Activated CD4-positive, alpha-beta T cell treated with anti-CD3 and anti-CD28 coated beads for 36 hours (primary cell): ENCODE data around the gene STOML3. TPM values are rescaled to one million over a fixed set of nuclear protein-coding genes. Genes with fewer than 3 reads are reported as not detected.
A peak's percentile ranks its signal among the peaks of the same experiment; 100 is the strongest.

Experiments used
- ATAC-seq: fragments of 200-7000 bp; cut with Tn5 transposase; one replicate; pipeline ENCODE4 v1.10.0; 2021; ENCODE audit warnings: mild to moderate bottlenecking, moderate library complexity
- CTCF ChIA-PET: fragments of 350-600 bp; sonication (Branson Sonifier 250); formaldehyde crosslinking; loops from one replicate; lab custom pipeline; 2021; ENCODE audit warnings: antibody characterized with exemption; lab: Charles Lee
- POLR2A ChIA-PET: fragments of 350-600 bp; sonication (Branson Sonifier 250); formaldehyde crosslinking; loops from one replicate; lab custom pipeline; 2021; ENCODE audit warnings: antibody characterized with exemption, inconsistent platforms; lab: Charles Lee
- DNase-seq: peaks from one replicate; pipeline ENCODE4 v3.0.0-alpha.2; 2020
- H3K27ac Mint-ChIP-seq: one replicate; pipeline ENCODE4 v1.8.0; 2021; ENCODE audit warnings: mixed read lengths
- H3K27me3 Mint-ChIP-seq: one replicate; pipeline ENCODE4 v1.8.0; 2021; ENCODE audit warnings: mixed read lengths
- H3K36me3 Mint-ChIP-seq: one replicate; pipeline ENCODE4 v1.8.0; 2021; ENCODE audit warnings: low read depth, mixed read lengths
- H3K4me1 Mint-ChIP-seq: one replicate; pipeline ENCODE4 v1.8.0; 2021; ENCODE audit warnings: mixed read lengths
- H3K4me3 Mint-ChIP-seq: one replicate; pipeline ENCODE4 v1.8.0; 2021; ENCODE audit warnings: mild to moderate bottlenecking, moderate library complexity, mixed read lengths
- H3K9me3 Mint-ChIP-seq: one replicate; pipeline ENCODE4 v1.8.0; 2021; ENCODE audit warnings: low read depth, mixed read lengths
- intact Hi-C, 2 experiments: fragments of 100-400 bp; cut with DNase I in 1 of 2; cut with micrococcal nuclease in 1 of 2; formaldehyde crosslinking; loops; one replicate each; pipeline versions ENCODE4 v1.14.2 to v1.15.1; 2022 to 2024; cut with DNase I, micrococcal nuclease
- total RNA-seq, 2 experiments: library from RNA; stranded (reverse); gene quantifications; one replicate each; pipeline ENCODE4 v1.2.3, GENCODE V29; 2021

STOML3 gene
- total RNA-seq, 2 experiments from 2014 or later, result not detected

DNA sequence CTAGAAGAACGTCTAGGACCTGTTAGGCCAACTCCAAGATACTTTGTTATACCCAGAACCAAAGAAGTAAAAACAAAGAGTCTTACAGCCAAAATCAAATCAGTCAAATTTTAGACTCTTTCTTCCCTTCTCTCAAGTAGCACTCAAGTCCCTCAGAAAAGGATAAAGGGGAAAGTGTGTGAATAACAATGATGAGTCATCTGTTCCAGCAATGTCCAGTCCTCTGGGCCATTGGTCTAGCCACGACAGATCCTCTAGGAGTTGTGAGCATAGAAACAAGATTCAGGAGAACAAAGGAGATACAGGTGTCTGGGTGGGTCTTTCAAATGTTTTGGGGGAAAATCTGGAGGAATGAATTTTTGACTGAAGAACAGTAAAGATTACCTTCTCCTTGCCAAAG is 36.3 kb downstream of the STOML3 start:
- H3K27me3 Mint-ChIP-seq, result peaks cover 8% of the 10 kb centered on the region
- ChIA-PET POLR2A (no interaction called here), CTCF (no interaction called here)
- ATAC-seq (no peak), DNase-seq (no peak)
- intact Hi-C loops, result no loop called here
- H3K36me3 Mint-ChIP-seq, result no peaks in the 10 kb centered on the region
- H3K4me1 Mint-ChIP-seq, result peaks cover 6% of the 10 kb centered on the region
- no peak overlapping the region for H3K27ac Mint-ChIP-seq
- no peaks in the 10 kb centered on the region for H3K9me3 Mint-ChIP-seq
- H3K4me3 Mint-ChIP-seq, result no peak overlapping the region

DNA sequence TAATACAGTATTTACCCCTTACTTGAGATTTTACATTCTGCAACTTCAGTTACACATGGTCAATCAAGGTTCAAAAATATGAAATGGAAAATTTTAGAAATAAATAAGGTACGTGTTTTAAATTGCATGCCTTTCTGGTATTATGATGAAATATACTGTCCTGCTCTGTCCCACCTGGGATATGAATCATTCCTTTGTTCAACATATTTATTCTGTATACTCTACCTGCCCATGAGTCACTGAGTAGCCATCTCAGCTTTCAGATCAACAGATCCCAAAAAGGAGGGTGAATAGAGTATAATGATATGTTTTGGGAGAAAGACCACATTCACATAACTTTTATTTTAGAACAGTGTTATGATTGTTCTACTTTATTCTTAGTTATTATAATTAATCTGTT is 37.8 kb downstream of the STOML3 start:
- no peak overlapping the region for H3K27ac Mint-ChIP-seq
- intact Hi-C loops, result no loop called here
- H3K36me3 Mint-ChIP-seq, result no peaks in the 10 kb centered on the region
- H3K27me3 Mint-ChIP-seq, result peaks cover 9% of the 10 kb centered on the region
- no peak overlapping the region for H3K4me3 Mint-ChIP-seq
- DNase-seq (no peak), ATAC-seq (no peak)
- H3K4me1 Mint-ChIP-seq, result peaks cover 6% of the 10 kb centered on the region
- no peaks in the 10 kb centered on the region for H3K9me3 Mint-ChIP-seq
- ChIA-PET POLR2A (no interaction called here), CTCF (no interaction called here)

DNA sequence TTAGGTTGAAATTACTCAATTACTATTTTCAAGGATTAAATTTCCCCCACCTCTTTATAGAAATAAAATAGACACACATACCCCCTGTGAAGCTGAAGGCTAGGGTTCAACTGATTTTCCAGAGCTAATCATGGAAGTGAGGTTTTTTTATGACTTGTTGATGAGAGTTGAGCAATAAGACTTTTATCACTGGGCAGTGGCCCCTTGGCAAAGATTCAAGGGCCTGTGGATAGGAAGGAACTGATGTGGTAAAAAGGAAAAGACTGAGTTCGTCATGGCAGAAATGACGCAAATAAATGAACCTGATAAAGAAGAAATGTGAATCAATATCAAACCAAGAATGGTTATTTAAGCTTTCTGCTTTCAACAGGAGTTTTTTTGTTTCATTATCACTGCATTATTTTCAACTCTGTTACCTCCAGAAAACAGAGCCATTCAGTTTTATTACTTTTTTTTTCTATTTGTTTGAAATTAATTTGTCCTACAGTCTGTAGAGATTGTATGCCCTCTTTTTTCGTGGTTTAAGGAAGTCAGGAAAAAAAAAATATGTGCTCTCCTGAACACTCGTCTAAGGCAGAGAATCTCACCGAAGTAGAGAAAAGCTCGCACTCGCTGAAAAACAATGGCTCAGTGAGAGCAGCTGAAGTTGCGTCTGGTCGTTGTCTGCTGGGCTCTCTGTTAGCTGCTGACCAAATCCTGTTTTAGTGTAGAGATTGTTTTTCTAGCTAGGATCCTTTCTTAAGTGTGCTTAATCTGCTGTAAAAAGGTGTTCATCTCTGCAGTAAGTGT is 38.9 kb downstream of the STOML3 start:
- Mint-ChIP-seq H3K9me3 (no peaks in the 10 kb centered on the region), H3K27ac (peak overlapping the region; percentile 5), H3K36me3 (no peaks in the 10 kb centered on the region), H3K4me3 (no peak overlapping the region), H3K27me3 (peaks cover 12% of the 10 kb centered on the region), H3K4me1 (peaks cover 6% of the 10 kb centered on the region)
- POLR2A ChIA-PET, result interaction anchor here (0.7 kb wide), 1 partner anchor 265 kb away, joined by 3 read pairs; no protein-coding TSS in a partner anchor
- ATAC-seq (no peak), DNase-seq (peak; percentile 42)
- intact Hi-C loops, result no loop called here
- CTCF ChIA-PET, result no interaction called here

DNA sequence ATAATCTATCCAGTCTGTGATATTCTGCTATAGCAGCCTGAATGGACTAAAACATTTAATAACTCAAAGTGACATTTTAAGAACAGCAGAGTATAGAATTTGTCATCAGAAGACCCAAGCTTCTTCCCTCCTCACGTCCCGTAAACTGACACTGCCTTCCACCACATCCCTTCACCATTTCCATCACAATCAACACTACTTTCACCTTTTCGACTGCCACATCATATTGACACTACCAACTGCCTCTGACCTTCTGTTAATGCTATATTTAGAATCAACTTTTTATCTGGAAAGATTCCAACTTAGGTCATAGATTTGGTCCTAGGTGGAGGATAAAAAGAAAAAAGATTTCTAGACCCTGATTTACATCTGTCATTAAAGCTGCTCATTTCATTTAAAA is 39.6 kb downstream of the STOML3 start:
- ChIA-PET CTCF (no interaction called here), POLR2A (no interaction called here)
- H3K9me3 Mint-ChIP-seq, result no peaks in the 10 kb centered on the region
- H3K27me3 Mint-ChIP-seq, result peaks cover 16% of the 10 kb centered on the region
- DNase-seq, result no peak
- H3K4me3 Mint-ChIP-seq, result no peak overlapping the region
- peak; percentile 84 for ATAC-seq
- intact Hi-C loops, result no loop called here
- no peaks in the 10 kb centered on the region for H3K36me3 Mint-ChIP-seq
- H3K27ac Mint-ChIP-seq, result no peak overlapping the region
- H3K4me1 Mint-ChIP-seq, result peaks cover 6% of the 10 kb centered on the region

DNA sequence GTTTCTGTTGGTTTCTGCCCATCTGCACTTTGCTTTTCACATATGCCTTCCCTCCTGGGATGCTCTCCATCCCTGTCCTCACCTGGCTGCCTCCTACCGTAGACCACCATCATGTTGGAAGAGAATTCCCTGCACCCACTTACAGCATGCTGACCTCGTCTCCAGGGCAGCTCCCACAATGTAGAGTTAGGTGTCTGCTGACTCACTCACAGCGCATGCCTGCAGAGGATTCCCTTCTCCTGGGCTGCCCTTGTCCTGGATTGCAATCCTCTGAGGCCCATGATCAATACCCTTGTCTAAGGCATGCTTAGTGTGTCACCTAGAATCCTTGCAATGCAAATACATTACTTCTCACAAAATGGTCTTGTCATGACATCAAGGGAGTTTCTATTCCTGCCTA is 43.6 kb downstream of the STOML3 start:
- DNase-seq (no peak), ATAC-seq (no peak)
- CTCF ChIA-PET, result no interaction called here
- Mint-ChIP-seq H3K4me3 (no peak overlapping the region), H3K27ac (no peak overlapping the region), H3K9me3 (no peaks in the 10 kb centered on the region), H3K36me3 (no peaks in the 10 kb centered on the region), H3K4me1 (peaks cover 6% of the 10 kb centered on the region), H3K27me3 (peaks cover 9% of the 10 kb centered on the region)
- intact Hi-C loops, result no loop called here
- POLR2A ChIA-PET, result no interaction called here

DNA sequence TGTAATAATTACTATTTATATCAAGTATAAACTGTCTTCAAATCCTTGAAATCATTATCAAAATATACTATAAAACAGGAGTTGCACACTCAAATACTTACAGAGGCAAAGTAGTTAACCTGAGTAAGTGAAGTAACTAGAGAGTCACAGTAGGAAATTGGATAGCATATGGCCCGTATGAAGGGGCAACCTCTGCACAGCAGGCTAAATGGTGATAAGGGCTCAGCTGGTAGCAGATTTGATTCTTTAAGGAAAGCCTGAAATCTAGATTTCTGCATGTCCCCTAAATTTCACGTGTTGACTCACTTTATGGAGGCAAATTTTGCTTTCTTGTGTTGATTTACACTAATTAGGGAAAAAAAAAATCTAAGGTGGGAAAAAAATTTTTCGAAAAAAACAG is 46.4 kb downstream of the STOML3 start:
- ATAC-seq (no peak), DNase-seq (no peak)
- Mint-ChIP-seq H3K27me3 (peaks cover 11% of the 10 kb centered on the region), H3K4me3 (no peak overlapping the region), H3K36me3 (no peaks in the 10 kb centered on the region), H3K27ac (no peak overlapping the region), H3K4me1 (peaks cover 2% of the 10 kb centered on the region), H3K9me3 (no peaks in the 10 kb centered on the region)
- POLR2A ChIA-PET, result no interaction called here
- intact Hi-C loops, result no loop called here
- CTCF ChIA-PET, result no interaction called here

DNA sequence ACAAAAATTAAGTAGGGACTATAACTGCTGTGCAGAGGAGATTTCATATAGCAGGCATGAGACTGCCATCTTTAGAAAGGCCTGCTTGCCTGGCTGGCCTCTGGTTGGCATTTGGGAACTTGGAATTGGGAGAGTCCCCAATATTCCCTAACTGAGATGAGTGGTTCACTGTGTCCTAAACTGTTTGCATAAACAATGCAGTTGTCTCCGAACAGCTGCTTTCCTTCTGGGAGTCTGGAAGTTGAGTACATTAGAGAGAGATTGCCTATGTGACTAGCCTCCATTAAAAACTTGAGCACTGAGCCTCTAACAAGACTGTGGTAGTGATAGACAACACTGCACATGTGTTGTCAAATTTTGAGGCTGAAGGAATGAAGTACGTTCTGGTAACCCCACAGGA is 47.4 kb downstream of the STOML3 start:
- Mint-ChIP-seq H3K27me3 (peaks cover 11% of the 10 kb centered on the region), H3K27ac (no peak overlapping the region), H3K36me3 (no peaks in the 10 kb centered on the region), H3K9me3 (no peaks in the 10 kb centered on the region), H3K4me1 (peaks cover 2% of the 10 kb centered on the region), H3K4me3 (no peak overlapping the region)
- no peak for DNase-seq
- CTCF ChIA-PET, result no interaction called here
- no peak for ATAC-seq
- POLR2A ChIA-PET, result no interaction called here
- intact Hi-C loops, result no loop called here

DNA sequence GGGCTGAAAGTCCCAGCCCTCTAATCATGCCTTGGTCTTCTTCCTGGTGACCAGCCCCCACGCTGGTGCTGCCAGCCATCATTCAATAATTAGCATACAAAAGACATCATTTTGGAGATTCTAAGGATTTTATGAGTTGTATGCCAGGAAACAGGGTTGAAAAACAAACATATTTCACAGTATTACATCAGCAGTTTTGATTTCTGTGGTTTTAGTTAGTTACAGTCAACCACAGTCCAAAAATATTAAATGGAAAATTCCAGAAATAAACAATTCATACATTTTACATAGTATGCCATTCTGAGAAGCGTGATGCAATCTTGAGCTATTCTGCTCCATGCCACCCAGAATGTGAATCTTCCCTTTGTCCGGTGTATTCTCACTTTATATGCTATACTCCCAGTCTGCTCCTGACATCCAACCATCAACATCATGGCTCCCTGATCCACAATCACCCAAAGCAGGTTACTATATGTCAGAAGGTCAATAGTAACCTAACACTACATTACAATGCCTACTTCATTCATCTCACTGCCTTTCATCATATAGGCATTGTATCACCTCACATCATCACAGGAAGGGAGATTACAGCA is 49.2 kb downstream of the STOML3 start:
- POLR2A ChIA-PET, result interaction anchor here (0.5 kb wide), 1 partner anchor 67 kb away, joined by 8 read pairs; no protein-coding TSS in a partner anchor
- ATAC-seq, result no peak
- CTCF ChIA-PET, result no interaction called here
- Mint-ChIP-seq H3K4me1 (peaks cover 2% of the 10 kb centered on the region), H3K27me3 (peaks cover 12% of the 10 kb centered on the region), H3K9me3 (no peaks in the 10 kb centered on the region), H3K36me3 (no peaks in the 10 kb centered on the region), H3K4me3 (no peak overlapping the region), H3K27ac (no peak overlapping the region)
- intact Hi-C loops, result no loop called here
- DNase-seq, result no peak

DNA sequence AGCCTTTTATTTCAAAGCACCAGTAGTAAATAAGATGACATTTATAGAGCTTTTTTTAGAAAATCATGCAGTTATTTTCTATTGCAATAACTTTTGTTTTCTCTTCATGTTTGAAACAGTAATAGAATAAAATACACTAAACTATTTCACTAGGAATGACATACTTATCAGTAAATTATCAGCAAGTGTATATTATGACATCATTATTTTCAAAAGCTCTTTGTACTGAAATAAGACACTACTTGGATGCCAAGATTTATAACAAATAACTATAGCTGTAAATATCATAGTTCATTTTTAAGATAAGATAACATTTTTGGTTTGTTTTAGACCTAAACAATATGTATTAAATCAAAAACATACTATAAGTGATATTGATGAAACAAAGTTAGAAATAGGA is 56.8 kb downstream of the STOML3 start:
- H3K4me3 Mint-ChIP-seq, result no peak overlapping the region

DNA sequence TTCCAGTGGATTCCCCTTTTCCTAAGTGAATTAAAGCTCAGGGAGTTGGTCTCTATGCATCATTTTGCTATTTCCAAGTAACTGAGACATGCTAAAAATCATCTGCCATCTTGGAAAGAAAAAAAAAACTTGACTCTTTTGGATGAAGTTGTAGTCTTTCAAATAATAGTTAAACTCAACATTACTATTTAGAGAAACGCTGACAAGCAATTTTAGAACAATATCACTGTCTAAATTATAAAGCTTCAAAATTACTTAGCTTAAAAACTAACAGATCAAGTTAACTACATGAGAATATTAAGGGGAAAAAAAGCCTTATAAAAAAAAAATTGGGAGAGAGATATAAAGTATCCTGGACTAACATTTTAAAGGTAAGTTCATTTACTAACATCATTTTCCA is 68.5 kb downstream of the STOML3 start:
- Mint-ChIP-seq H3K27ac (no peak overlapping the region), H3K27me3 (peaks cover 30% of the 10 kb centered on the region), H3K4me3 (no peak overlapping the region), H3K4me1 (no peaks in the 10 kb centered on the region), H3K9me3 (no peaks in the 10 kb centered on the region), H3K36me3 (no peaks in the 10 kb centered on the region)
- intact Hi-C loops, result no loop called here
- ChIA-PET POLR2A (interaction anchor here (0.6 kb wide), 1 partner anchor 752 kb away, joined by 8 read pairs; no protein-coding TSS in a partner anchor), CTCF (interaction anchor here (0.6 to 1.0 kb wide), 3 partner anchors 48 to 927 kb away, joined by 3 to 5 read pairs (median 3); no protein-coding TSS in a partner anchor)
- no peak for ATAC-seq
- no peak for DNase-seq

More for the DNA sequence above, 56.8 kb downstream of the STOML3 start:
- DNase-seq (no peak), ATAC-seq (no peak)
- ChIA-PET CTCF (interaction anchor here (0.6 kb wide), 1 partner anchor 714 kb away, joined by 3 read pairs; no protein-coding TSS in a partner anchor), POLR2A (no interaction called here)
- Mint-ChIP-seq H3K27me3 (peaks cover 13% of the 10 kb centered on the region), H3K4me1 (no peaks in the 10 kb centered on the region), H3K9me3 (no peaks in the 10 kb centered on the region), H3K27ac (no peak overlapping the region), H3K36me3 (no peaks in the 10 kb centered on the region)
- intact Hi-C loops, result no loop called here

DNA sequence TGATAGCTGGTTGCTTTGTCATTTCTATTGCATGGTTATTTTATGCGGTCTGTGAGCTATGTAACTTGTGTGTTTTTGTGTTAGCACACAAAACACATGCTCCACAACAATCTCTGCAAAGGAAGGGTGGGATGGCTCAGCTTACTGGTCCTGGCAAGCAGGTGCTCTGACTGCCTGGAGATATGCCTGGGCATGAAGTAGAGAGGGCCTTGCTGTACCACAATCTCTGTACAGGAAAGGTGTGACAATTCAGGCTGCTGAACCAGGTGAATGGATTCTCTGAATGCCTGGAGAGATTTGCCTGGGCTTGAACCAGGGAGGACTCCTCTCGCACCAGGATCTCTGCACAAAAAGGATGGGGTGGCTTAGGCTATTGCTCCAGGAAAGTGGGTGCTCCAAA is 69.5 kb downstream of the STOML3 start:
- DNase-seq (no peak), ATAC-seq (no peak)
- no peaks in the 10 kb centered on the region for H3K36me3 Mint-ChIP-seq
- ChIA-PET POLR2A (no interaction called here), CTCF (no interaction called here)
- no peak overlapping the region for H3K27ac Mint-ChIP-seq
- intact Hi-C loops, result no loop called here
- no peaks in the 10 kb centered on the region for H3K4me1 Mint-ChIP-seq
- no peaks in the 10 kb centered on the region for H3K9me3 Mint-ChIP-seq
- H3K27me3 Mint-ChIP-seq, result peaks cover 30% of the 10 kb centered on the region
- H3K4me3 Mint-ChIP-seq, result no peak overlapping the region
